ENCODE results near the gene CIDEA. TPM values are rescaled to one million over a fixed set of nuclear protein-coding genes. Genes with fewer than 3 reads are reported as not detected.
A peak's percentile ranks its signal among the peaks of the same experiment; 100 is the strongest.

Gene CIDEA
- total and polyA plus RNA-seq, 9 of the 15 experiments (the other 6 are each of a cell fraction or from before 2014, with no cell fraction given) = not detected

GRCh38 chr18:12253027-12253426 lies 1.1 kb upstream of the CIDEA start:
- H4K20me1 ChIP-seq (replicated peaks; ENCODE audit: control insufficient read depth, insufficient read depth, low read length) = 0 out of 2 replicates have a peak, but pooled peaks cover 3% of the 10 kb centered on the region
- peaks cover 3 to 17% of the 10 kb centered on the region in 2 experiments; a peak in 2 of 5 replicates for H3K4me1 ChIP-seq (replicated peaks in 1 of 2; ENCODE audit: control insufficient read depth in 2 of 2, insufficient read depth in 2 of 2, low read length in 2 of 2)
- H3K27me3 ChIP-seq (ENCODE audit: control insufficient read depth in 2 of 2, insufficient read depth in 2 of 2, low read length in 2 of 2) = peaks cover 43 to 70% of the 10 kb centered on the region in 2 experiments
- H3K9ac ChIP-seq (ENCODE audit: insufficient read depth in 1 of 2, low read depth in 2 of 2, low read length in 2 of 2) = no peak overlapping the region
- 3% methylated on average over 11 of the region's 11 CpGs for WGBS (ENCODE audit: insufficient coverage, low coverage, missing lambda C conversion rate)
- ATAC-seq (0 out of 3 replicates have a peak, but pooled peaks have one; percentile 20), DNase-seq (ENCODE audit: extremely low read depth in 1 of 4, low spot score in 3 of 4) (no peak), FAIRE-seq (no peak)
- no peak overlapping the region for H2AFZ ChIP-seq (ENCODE audit: low read depth, low read length)
- H3K27ac ChIP-seq (ENCODE audit: extremely low read depth, low read depth, low read length) = no peak overlapping the region
- no peak overlapping the region for H3K4me2 ChIP-seq (ENCODE audit: insufficient read depth, low read length)
- H3K4me3 ChIP-seq = no peak overlapping the region
- no peak for TF ChIP-seq HMG20A (CRISPR knock-in tag; conservative IDR thresholded peaks at IDR 0.05)
- no peak for TF ChIP-seq ELF2 (CRISPR knock-in tag; IDR thresholded peaks at IDR 0.05)
- no peak for TF ChIP-seq ZNF445 (CRISPR knock-in tag; IDR thresholded peaks at IDR 0.05; ENCODE audit: low read depth)
- no peak for TF ChIP-seq POLR2AphosphoS5 (IDR thresholded peaks at IDR 0.05; ENCODE audit: control insufficient read depth, insufficient read depth, low read depth, low read length)
- in situ Hi-C loops (cut with MboI) = no loop called here
- no peaks in the 10 kb centered on the region for H3K9me3 ChIP-seq (replicated peaks; ENCODE audit: control insufficient read depth, insufficient read depth, low read depth, low read length)
- ChIA-PET CTCF (ENCODE audit: low intra/inter-chr PET ratio) (interaction anchor here (0.7 kb wide), 1 partner anchor 157 kb away, joined by 3 read pairs; no protein-coding TSS in a partner anchor), POLR2A (no interaction called here)
- intact Hi-C loops (cut with micrococcal nuclease) = no loop called here
- H3K79me2 ChIP-seq (ENCODE audit: control insufficient read depth, insufficient read depth, low read length) = no peaks in the 10 kb centered on the region
- no peaks in the 10 kb centered on the region for H3K36me3 ChIP-seq (ENCODE audit: control insufficient read depth, insufficient read depth, low read length)
- H3K9me1 ChIP-seq (ENCODE audit: control insufficient read depth, insufficient read depth, low read length) = no peaks in the 10 kb centered on the region
- BruUV-seq (replicated peaks) = no TSS peak

DNA sequence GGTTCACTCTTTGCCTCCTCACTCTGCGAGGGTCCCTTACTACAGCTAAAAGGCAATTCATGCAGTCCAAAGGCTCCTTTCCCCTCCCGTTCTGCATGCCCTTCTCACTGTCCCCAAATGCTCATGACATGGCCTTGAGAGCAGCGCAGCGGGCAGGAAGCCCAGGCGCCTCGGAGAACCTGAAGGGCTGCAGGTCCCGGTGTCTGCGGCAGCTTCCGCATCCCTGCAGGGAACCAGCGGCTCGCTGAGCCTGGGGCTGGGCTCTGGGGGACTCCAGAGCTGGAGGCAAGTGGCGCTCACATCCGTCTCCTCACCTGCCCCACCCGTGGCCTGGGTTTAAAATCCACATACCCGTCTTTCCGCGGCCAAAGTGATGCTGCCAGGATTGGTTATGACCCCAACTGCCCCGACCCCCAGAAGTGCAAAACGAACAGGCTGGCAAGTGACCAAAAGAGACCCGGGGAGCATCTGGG lies 462 bp upstream of the CIDEA start:
- Histone ChIP-seq H3K9me1 (ENCODE audit: control insufficient read depth, insufficient read depth, low read length) (no peaks in the 10 kb centered on the region), H4K20me1 (replicated peaks; ENCODE audit: control insufficient read depth, insufficient read depth, low read length) (0 out of 2 replicates have a peak, but pooled peaks cover 3% of the 10 kb centered on the region), H3K4me2 (ENCODE audit: insufficient read depth, low read length) (no peak overlapping the region), H3K9me3 (replicated peaks; ENCODE audit: control insufficient read depth, insufficient read depth, low read depth, low read length) (no peaks in the 10 kb centered on the region), H3K4me1 (replicated peaks in 1 of 2; ENCODE audit: control insufficient read depth in 2 of 2, insufficient read depth in 2 of 2, low read length in 2 of 2) (peaks cover 3 to 20% of the 10 kb centered on the region in 2 experiments; a peak in 2 of 5 replicates), H2AFZ (ENCODE audit: low read depth, low read length) (no peak overlapping the region), H3K9ac (ENCODE audit: insufficient read depth in 1 of 2, low read depth in 2 of 2, low read length in 2 of 2) (no peak overlapping the region; a peak in 1 of 4 replicates), H3K79me2 (ENCODE audit: control insufficient read depth, insufficient read depth, low read length) (no peaks in the 10 kb centered on the region), H3K27ac (ENCODE audit: extremely low read depth, low read depth, low read length) (no peak overlapping the region), H3K4me3 (no peak overlapping the region), H3K36me3 (ENCODE audit: control insufficient read depth, insufficient read depth, low read length) (no peaks in the 10 kb centered on the region), H3K27me3 (ENCODE audit: control insufficient read depth in 2 of 2, insufficient read depth in 2 of 2, low read length in 2 of 2) (peaks cover 44 to 71% of the 10 kb centered on the region in 2 experiments)
- no peak for ATAC-seq
- no peak for FAIRE-seq
- intact Hi-C loops (cut with micrococcal nuclease) (no loop called here), in situ Hi-C loops (cut with MboI) (no loop called here)
- BruUV-seq (replicated peaks) = no TSS peak
- no peak for TF ChIP-seq TFAM (CRISPR knock-in tag; conservative IDR thresholded peaks at IDR 0.05)
- no peak for TF ChIP-seq ZNF644 (tag; IDR thresholded peaks at IDR 0.05; ENCODE audit: low read depth)
- TF ChIP-seq SNIP1 (IDR thresholded peaks at IDR 0.05; ENCODE audit: low read depth) = no peak
- TF ChIP-seq NFRKB (IDR thresholded peaks at IDR 0.05; ENCODE audit: low read depth) = no peak
- CTCF ChIA-PET (ENCODE audit: low intra/inter-chr PET ratio) = interaction anchor here (0.7 kb wide), 1 partner anchor 158 kb away, joined by 3 read pairs; no protein-coding TSS in a partner anchor
- POLR2A ChIA-PET = interaction anchor here (0.6 kb wide), 1 partner anchor 869 kb away, joined by 3 read pairs; no protein-coding TSS in a partner anchor
- DNase-seq (ENCODE audit: extremely low read depth in 1 of 4, low spot score in 3 of 4) = no peak
- WGBS (ENCODE audit: insufficient coverage, low coverage, missing lambda C conversion rate) = 3% methylated on average over 19 of the region's 20 CpGs

All from K562 (cell line).